Measurements from ENCODE around the gene ATP5MC3.

Gene ATP5MC3

GRCh38 chr2:175205523-175205922 lies 24.0 kb upstream of the ATP5MC3 start:
- Histone ChIP-seq H3K4me2 (ENCODE audit: low read length) (no peak overlapping the region), H3K4me3 (ENCODE audit: low read length) (no peak overlapping the region), H3K27me3 (ENCODE audit: low read depth, low read length) (peaks cover 7% of the 10 kb centered on the region), H4K20me1 (ENCODE audit: insufficient read depth, low read length) (no peaks in the 10 kb centered on the region), H3K9ac (ENCODE audit: low read length) (no peak overlapping the region), H2AFZ (ENCODE audit: low read depth, low read length) (no peak overlapping the region), H3K79me2 (ENCODE audit: low read length) (no peaks in the 10 kb centered on the region), H3K9me3 (ENCODE audit: insufficient read depth, low read length) (no peaks in the 10 kb centered on the region), H3K4me1 (ENCODE audit: low read length) (peaks cover 8% of the 10 kb centered on the region; the same call in 1 of the 2 replicates), H3K27ac (ENCODE audit: low read length) (no peak overlapping the region), H3K36me3 (replicated peaks; ENCODE audit: low read depth, low read length) (no peaks in the 10 kb centered on the region)
- no peak for TF ChIP-seq EZH2phosphoT487 (IDR thresholded peaks at IDR 0.05; ENCODE audit: low read depth)
- TF ChIP-seq CTCF (IDR thresholded peaks at IDR 0.05; ENCODE audit: low read depth, low read length), result no peak

GRCh38 chr2:175203621-175204496 lies 22.3 kb upstream of the ATP5MC3 start:
- Histone ChIP-seq H3K9ac (ENCODE audit: low read length) (peak overlapping the region; percentile 15; the same call in 1 of the 2 replicates), H3K27me3 (ENCODE audit: low read depth, low read length) (peaks cover 7% of the 10 kb centered on the region), H3K79me2 (ENCODE audit: low read length) (no peaks in the 10 kb centered on the region), H2AFZ (ENCODE audit: low read depth, low read length) (peak overlapping the region; percentile 70), H3K36me3 (replicated peaks; ENCODE audit: low read depth, low read length) (no peaks in the 10 kb centered on the region), H3K9me3 (ENCODE audit: insufficient read depth, low read length) (no peaks in the 10 kb centered on the region), H3K4me1 (ENCODE audit: low read length) (peaks cover 8% of the 10 kb centered on the region; the same call in 1 of the 2 replicates), H3K4me3 (ENCODE audit: low read length) (peak overlapping the region; percentile 58), H4K20me1 (ENCODE audit: insufficient read depth, low read length) (no peaks in the 10 kb centered on the region), H3K27ac (ENCODE audit: low read length) (no peak overlapping the region), H3K4me2 (ENCODE audit: low read length) (peak overlapping the region; percentile 74)
- peak; percentile 76 for TF ChIP-seq CTCF (IDR thresholded peaks at IDR 0.05; ENCODE audit: low read depth, low read length)
- no peak for TF ChIP-seq EZH2phosphoT487 (IDR thresholded peaks at IDR 0.05; ENCODE audit: low read depth)

GRCh38 chr2:175195012-175195411 lies 13.5 kb upstream of the ATP5MC3 start:
- Histone ChIP-seq H4K20me1 (ENCODE audit: insufficient read depth, low read length) (no peaks in the 10 kb centered on the region), H3K36me3 (replicated peaks; ENCODE audit: low read depth, low read length) (no peaks in the 10 kb centered on the region), H3K4me1 (ENCODE audit: low read length) (no peaks in the 10 kb centered on the region), H3K79me2 (ENCODE audit: low read length) (no peaks in the 10 kb centered on the region), H3K9ac (ENCODE audit: low read length) (no peak overlapping the region), H3K4me3 (ENCODE audit: low read length) (no peak overlapping the region), H2AFZ (ENCODE audit: low read depth, low read length) (no peak overlapping the region), H3K9me3 (ENCODE audit: insufficient read depth, low read length) (no peaks in the 10 kb centered on the region), H3K27ac (ENCODE audit: low read length) (no peak overlapping the region), H3K4me2 (ENCODE audit: low read length) (no peak overlapping the region), H3K27me3 (ENCODE audit: low read depth, low read length) (no peaks in the 10 kb centered on the region)
- no peak for TF ChIP-seq EZH2phosphoT487 (IDR thresholded peaks at IDR 0.05; ENCODE audit: low read depth)
- no peak for TF ChIP-seq CTCF (IDR thresholded peaks at IDR 0.05; ENCODE audit: low read depth, low read length)

- no peak overlapping the region for H3K4me3 ChIP-seq (ENCODE audit: low read length)
- no peak for TF ChIP-seq CTCF (IDR thresholded peaks at IDR 0.05; ENCODE audit: low read depth, low read length)
- TF ChIP-seq EZH2phosphoT487 (IDR thresholded peaks at IDR 0.05; ENCODE audit: low read depth), result no peak
Observed at GRCh38 chr2:175188761-175189160, 7.3 kb upstream of the ATP5MC3 start.

More at GRCh38 chr2:175188761-175189160, 7.3 kb upstream of the ATP5MC3 start:
- no peak overlapping the region for H3K4me2 ChIP-seq (ENCODE audit: low read length)
- H3K36me3 ChIP-seq (replicated peaks; ENCODE audit: low read depth, low read length), result no peaks in the 10 kb centered on the region
- no peaks in the 10 kb centered on the region for H4K20me1 ChIP-seq (ENCODE audit: insufficient read depth, low read length)
- H3K27ac ChIP-seq (ENCODE audit: low read length), result no peak overlapping the region
- H2AFZ ChIP-seq (ENCODE audit: low read depth, low read length), result no peak overlapping the region
- no peaks in the 10 kb centered on the region for H3K27me3 ChIP-seq (ENCODE audit: low read depth, low read length)
- H3K79me2 ChIP-seq (ENCODE audit: low read length), result no peaks in the 10 kb centered on the region
- no peaks in the 10 kb centered on the region for H3K4me1 ChIP-seq (ENCODE audit: low read length)
- H3K9ac ChIP-seq (ENCODE audit: low read length), result no peak overlapping the region
- no peaks in the 10 kb centered on the region for H3K9me3 ChIP-seq (ENCODE audit: insufficient read depth, low read length)
